ENCODE results near the gene ENPEP.
"Not testable (repeated sequence)": the region's sequence is repeated elsewhere in the genome, so short reads cannot be mapped to it uniquely, and the experiment has no call there.

Gene ENPEP

DNA sequence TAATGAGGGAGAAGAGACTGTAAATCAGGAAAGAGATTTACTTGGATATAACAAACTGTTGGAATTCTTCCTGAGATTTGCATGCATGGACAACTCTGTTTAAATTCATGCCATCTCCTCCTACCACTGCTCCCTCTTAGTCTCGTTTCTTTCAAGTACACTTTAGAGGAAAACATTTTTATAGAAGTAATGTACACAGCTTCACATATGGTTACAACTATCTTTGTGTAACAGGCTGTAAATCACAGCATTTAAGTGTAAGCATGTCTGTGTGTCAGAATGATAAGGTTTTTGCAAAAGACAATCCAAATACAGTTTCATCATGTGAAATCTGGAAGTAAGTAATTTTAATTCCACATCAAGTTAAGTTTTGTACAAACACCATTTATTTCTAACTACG is 21.5 kb upstream of the ENPEP start:
- DNase-seq (ENCODE audit: low read depth), result no peak
- no peak overlapping the region for H3K4me3 ChIP-seq (replicated peaks; ENCODE audit: low read depth, low read length)
- TF ChIP-seq, protein P1, sequence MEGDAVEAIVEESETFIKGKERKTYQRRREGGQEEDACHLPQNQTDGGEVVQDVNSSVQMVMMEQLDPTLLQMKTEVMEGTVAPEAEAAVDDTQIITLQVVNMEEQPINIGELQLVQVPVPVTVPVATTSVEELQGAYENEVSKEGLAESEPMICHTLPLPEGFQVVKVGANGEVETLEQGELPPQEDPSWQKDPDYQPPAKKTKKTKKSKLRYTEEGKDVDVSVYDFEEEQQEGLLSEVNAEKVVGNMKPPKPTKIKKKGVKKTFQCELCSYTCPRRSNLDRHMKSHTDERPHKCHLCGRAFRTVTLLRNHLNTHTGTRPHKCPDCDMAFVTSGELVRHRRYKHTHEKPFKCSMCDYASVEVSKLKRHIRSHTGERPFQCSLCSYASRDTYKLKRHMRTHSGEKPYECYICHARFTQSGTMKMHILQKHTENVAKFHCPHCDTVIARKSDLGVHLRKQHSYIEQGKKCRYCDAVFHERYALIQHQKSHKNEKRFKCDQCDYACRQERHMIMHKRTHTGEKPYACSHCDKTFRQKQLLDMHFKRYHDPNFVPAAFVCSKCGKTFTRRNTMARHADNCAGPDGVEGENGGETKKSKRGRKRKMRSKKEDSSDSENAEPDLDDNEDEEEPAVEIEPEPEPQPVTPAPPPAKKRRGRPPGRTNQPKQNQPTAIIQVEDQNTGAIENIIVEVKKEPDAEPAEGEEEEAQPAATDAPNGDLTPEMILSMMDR (IDR thresholded peaks at IDR 0.05; ENCODE audit: low read length, missing control alignments), result no peak

DNA sequence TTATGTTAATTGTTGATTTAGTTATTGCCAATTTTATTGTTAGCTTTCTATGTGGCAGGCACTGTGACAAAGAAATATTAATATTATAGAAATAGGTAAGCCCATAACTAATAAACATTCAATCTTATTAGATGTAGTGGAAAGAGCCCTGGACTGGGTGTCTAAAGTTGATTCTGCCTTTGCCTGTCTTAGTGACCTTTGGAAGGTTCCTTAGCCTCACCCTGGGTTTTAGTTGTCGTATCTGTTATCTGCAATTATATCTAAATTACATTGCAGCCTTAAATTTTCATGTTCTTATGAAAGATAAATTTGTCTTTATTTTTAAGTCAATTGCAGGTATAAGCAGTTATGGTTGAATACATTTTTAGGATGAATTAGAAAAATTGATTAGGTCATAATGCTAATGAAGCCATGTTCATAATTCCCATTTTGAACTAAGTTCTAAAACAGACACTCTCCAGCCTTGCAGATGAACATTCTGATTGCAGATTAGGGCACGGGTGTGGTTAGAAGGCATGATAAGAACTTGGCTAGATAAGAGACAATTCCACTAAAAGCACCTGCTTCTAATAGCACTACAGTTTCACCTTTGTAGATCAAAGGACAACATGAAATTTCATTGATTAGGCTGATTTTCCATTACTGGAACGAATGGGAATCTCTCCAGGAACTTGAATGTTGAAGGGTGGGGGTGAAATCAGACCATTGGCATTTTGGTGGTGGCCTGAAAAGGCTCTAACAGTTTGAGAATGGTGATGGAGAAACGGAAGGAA is 17.3 kb upstream of the ENPEP start:
- TF ChIP-seq, protein P1 (IDR thresholded peaks at IDR 0.05; ENCODE audit: low read length, missing control alignments), result no peak
- no peak for DNase-seq (ENCODE audit: low read depth)

DNA sequence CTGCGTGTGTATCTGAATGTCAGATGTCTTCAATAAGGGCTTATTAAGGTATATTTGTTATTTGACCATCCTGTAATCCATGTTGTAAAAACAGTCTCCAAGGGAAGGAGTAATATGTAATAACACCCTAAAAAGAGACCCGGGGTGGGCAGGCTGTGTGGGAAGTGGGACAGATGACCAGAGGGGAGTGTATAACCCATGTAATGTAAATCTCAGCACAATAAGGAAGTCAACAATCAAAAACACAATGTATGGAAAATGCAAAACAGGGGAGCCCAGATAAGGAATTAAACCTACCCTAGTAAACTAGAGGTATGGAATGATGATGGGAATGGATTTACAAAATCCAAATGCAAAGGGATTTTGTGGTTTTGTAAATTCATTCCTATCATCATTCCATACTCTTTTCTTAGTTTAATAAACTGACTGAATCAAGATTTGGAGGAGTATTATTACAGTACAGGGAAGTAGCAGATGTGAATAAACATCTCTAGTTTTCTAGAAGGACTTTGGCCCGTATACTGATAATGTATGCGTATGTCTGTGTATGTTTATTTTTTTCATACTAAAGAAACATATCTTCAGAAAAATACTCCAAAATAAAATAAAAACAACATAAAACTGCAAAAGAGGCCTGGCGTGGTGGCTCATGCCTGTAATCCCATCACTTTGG is 15.7 kb upstream of the ENPEP start:
- DNase-seq (ENCODE audit: low read depth), result no peak
- TF ChIP-seq, protein P1 (IDR thresholded peaks at IDR 0.05; ENCODE audit: low read length, missing control alignments), result no peak
- no peak overlapping the region for H3K4me3 ChIP-seq (replicated peaks; ENCODE audit: low read depth, low read length)

More for the DNA sequence above, 17.3 kb upstream of the ENPEP start:
- no peak overlapping the region for H3K4me3 ChIP-seq (replicated peaks; ENCODE audit: low read depth, low read length)

DNA sequence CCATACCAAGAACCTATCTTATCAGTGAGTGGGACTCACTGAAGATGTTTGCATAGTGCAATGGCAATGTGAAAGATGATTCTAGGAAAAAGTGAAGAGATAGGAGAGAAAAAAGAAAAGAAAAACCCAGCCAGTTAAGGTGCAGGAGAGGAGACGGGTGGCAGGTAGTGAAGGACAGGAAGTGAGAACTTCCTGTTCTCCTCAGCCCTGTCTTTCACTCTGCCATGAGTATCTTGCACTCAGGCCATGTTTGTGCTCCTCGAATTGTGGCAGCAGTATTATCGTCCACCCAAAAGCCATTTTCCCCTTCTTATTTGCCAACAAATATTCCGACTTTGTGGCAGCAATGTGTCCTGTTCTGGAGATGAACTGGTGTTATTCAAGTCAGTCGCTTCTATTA is 8.6 kb upstream of the ENPEP start:
- TF ChIP-seq, protein P1 (IDR thresholded peaks at IDR 0.05; ENCODE audit: low read length, missing control alignments), result no peak
- H3K4me3 ChIP-seq (replicated peaks; ENCODE audit: low read depth, low read length), result no peak overlapping the region
- DNase-seq (ENCODE audit: low read depth), result no peak

DNA sequence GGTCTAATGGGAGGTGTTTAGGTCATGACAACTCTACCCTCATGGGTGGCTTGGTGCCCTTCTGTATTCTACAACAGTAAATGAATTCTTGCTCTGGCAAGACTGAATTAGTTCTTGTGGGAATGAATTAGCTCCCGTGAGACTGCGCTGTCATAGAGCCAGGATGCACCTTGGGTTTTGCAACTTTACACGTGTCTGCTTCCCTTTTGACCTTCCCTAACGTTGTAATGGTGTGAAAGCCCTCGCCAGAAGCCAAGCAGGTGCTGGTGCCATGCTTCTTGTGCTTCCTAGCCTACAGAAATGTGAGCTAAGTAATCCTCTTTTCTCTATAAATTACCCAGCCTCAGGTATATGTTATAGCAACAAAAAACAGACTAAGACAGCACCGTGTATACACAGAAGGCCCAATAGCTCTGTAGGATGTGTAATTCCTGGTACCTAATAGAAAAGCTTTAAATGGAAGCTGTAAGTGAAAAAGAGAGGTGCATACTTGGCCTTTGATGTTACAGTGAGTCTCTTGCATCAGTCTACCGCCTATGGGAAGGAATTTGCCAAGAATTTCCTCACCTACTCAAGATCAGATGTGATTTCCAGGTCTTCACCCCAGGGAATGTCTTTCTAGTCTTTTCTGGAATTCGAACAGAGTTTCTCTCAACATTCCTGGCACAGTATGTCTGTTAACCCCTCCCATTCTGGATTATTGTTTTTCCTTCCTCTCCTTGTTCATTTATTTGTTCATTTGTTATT is 3.2 kb upstream of the ENPEP start:
- TF ChIP-seq, protein P1 (IDR thresholded peaks at IDR 0.05; ENCODE audit: low read length, missing control alignments), result no peak
- no peak overlapping the region for H3K4me3 ChIP-seq (replicated peaks; ENCODE audit: low read depth, low read length)
- DNase-seq (ENCODE audit: low read depth), result no peak

DNA sequence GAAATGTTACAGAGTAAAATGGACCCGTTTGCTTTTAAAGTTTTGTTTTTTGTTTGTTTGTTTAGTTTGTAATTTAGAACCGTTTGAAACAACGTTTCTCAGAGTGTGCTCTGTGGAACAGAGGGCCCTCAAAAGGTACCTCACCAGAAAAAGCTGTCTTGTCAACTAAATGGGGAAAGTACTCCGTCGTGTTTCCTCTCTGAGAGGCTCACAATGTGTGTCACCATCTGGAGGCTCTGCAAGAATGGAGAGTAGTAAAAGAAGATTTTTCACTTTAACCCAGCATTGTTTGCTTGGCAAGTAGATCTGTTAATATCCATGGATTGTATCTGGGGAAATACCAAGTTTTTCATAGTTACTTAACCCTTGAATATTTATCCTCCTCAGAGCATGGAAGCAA is 1.5 kb upstream of the ENPEP start:
- no peak for DNase-seq (ENCODE audit: low read depth)
- TF ChIP-seq, protein P1 (IDR thresholded peaks at IDR 0.05; ENCODE audit: low read length, missing control alignments), result no peak
- H3K4me3 ChIP-seq (replicated peaks; ENCODE audit: low read depth, low read length), result no peak overlapping the region

DNA sequence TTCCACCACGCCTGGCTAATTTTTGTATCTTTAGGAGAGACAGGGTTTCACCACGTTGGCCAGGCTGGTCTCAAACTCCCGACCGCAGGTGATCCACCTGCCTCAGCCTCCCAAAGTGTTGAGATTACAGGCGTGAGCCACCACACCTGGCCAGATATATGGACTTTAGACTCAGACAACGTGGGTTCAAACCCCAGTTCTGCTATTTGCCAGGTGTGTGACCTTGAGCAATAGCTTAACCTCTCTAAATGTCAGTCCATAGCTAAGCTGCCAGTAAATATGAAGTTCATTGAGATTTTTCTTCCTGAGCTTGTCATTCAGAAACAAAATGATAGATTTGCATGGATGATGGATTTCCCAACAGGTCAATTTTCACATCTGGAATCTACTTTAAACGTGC is 875 bp upstream of the ENPEP start:
- not testable (repeated sequence) for H3K4me3 ChIP-seq (replicated peaks; ENCODE audit: low read depth, low read length); DNase-seq (ENCODE audit: low read depth)

Data from fibroblast of pulmonary artery (primary cell).